SK-N-MC (cell line): ENCODE data around the gene C1QL1.

Source experiments
- EZH2 ChIP-seq: fragments of 200-600 bp; sonication (generic); IDR thresholded peaks from one replicate; pipeline ENCODE4 v1.6.1; 2017; ENCODE audit warnings: antibody characterized with exemption
- POLR2AphosphoS5 ChIP-seq: IDR thresholded peaks from 2 replicates; pipeline ENCODE4 v1.6.1; 2012; ENCODE audit warnings: mild to moderate bottlenecking, low read depth, low read length, borderline replicate concordance

GRCh38 chr17:44981221-44981968, 13.3 kb upstream of the C1QL1 start:
- TF ChIP-seq EZH2 (no peak), POLR2AphosphoS5 (no peak)
